GM19240 (cell line): ENCODE data around the gene MRPL19.
"Not testable (repeated sequence)": the region's sequence is repeated elsewhere in the genome, so short reads cannot be mapped to it uniquely, and the experiment has no call there.

Experiments used
- DNase-seq: peaks from one replicate; pipeline ENCODE4 v3.0.0; 2011; ENCODE audit warnings: low spot score; ENCODE audit not compliant: insufficient read length

MRPL19 gene

DNA sequence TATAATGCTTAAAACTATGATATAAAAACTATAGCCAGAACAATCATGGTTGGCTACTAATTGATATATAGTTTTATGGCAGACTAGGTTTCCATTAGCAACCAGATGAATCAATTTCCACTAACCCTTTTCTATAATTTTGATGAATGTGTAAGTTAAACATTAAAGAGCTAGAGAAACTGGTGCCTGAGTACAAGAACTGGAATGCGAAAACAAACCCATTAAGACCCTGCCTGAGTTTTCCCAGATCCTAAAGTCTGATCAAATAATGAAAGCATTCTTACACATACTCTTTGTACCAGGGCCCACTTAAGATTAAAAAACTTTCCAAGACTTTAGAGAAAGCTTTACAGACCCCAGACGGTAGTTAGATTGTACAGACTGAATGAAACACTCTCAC lies 21.3 kb downstream of the MRPL19 start:
- DNase-seq = no peak

DNA sequence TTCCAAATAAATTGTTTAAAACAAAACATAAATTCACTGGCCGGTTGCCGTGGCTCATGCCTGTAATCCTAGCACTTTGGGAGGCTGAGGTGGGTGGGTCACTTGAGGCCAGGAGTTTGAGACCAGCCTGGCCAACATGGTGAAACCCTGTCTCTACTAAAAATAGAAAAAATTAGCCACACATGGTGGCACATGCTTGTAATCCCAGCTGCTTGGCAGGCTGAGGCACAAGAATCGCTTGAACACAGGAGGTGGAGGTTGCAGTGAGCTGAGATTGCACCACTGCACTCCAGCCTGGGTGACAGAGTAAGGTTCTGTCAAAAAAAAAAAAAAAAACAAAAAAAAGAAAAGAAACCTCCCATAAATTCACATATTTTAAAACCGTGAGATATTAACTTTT lies 28.8 kb downstream of the MRPL19 start:
- DNase-seq = not testable (repeated sequence)

DNA sequence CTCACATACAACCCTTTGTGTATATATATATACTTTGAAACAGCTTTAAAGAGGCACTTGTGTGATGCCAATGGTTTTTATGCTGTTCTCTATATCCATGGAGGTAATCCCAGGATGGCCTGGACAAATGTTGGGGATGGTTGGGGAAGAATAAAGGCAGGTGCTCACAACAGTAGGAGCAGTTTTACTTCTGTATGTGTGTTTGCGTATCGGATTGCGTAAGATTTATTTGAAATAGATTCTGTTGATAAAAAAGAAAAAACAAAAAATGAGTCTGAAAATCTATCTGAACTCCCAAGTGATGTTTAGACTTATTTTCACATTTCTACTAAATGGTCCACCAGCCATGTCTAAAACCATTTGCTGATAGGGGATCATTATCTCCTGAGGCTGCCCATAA lies 29.3 kb downstream of the MRPL19 start:
- no peak for DNase-seq

GRCh38 chr2:75676464-75676863 lies 29.9 kb downstream of the MRPL19 start:
- no peak for DNase-seq

DNA sequence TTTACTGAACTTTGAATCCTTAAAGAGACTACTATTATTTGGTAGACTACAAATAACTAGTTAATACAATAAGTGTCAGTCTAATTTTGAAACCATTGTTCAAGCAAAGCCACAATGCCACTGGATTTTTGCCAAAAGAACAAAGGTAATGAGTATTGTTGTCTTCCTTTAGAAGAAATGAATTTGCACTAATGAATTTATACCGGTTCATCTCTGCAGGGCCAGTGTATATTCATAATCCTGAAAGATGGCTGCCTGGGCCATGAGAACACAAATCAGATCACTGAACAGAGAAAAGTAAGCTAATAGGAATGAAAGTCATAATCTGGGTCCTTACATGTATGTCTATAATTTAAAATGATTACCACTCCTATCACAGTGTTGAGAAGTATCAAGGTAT lies 33.0 kb downstream of the MRPL19 start:
- DNase-seq = no peak

DNA sequence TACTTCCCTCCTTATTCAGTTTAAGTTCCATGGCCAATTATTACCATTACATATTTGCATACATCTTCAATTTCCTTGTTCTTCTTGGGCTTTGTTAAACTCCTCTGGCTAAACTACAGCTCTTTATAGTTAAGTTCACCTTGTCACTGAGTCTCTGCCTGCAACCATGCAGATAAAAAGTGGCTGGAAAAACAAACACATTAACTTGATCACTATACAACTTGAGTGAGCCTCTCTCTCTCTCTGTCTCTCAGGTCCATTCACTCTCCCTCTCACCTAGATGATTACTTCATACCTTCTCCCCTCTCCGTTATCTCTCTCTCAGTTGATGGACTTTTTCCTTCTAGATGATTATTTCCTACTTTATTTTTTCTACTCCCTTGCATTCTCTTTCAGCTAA lies 33.8 kb downstream of the MRPL19 start:
- DNase-seq = no peak

DNA sequence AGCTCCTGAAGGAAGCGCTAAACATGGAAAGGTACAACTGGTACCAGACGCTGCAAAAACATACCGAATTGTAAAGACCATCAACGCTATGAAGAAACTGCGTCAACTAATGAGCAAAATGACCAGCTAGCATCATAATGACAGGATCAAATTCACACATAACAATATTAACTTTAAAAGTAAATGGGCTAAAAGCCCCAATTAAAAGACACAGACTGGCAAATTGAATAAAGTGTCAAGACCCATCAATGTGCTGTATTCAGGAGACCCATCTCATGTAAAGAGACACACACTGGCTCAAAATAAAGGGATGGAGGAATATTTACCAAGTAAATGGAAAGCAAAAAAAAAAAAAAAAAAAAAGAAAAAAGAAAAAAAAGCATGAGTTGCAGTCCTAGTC lies 36.8 kb downstream of the MRPL19 start:
- not testable (repeated sequence) for DNase-seq

- DNase-seq = no peak
Observed at GRCh38 chr2:75688196-75688595, 41.6 kb downstream of the MRPL19 start.

DNA sequence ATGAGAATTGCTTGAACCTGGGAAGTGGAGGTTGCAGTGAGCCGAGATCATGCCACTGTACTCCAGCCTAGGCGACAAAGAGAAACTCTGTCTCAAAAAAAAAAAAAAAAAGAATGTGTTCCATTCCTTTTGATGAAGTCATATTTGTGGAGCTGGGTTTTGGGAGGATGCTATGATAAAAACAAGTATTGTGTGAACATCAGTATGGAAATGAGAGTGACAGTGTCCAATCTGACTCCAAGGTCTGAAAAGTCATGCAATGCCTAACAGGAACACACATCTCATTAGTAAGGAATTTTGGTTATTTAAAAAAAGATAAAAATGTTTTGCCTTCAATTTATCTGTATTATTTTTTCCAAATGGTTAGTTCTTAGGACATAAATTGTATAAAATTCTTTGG lies 52.3 kb downstream of the MRPL19 start:
- no peak for DNase-seq

DNA sequence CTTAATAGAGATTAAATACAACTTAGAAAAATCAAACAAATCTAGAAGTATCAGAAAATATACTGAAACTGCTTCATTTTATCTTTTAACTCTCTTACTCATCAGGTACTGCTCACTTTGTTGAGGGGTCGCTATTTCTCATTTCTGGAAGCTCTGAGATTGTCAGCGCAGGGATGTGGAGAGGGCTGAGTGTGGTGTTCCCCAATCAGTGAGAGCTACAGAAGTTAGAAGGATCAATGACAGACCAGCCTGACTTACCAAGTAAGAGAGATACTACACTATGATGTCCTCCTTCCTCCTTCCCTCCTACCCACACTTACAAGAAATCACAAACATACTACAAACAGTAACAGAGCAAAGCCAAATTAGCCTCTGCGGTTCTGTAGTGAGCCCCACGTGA lies 56.0 kb downstream of the MRPL19 start:
- no peak for DNase-seq

DNA sequence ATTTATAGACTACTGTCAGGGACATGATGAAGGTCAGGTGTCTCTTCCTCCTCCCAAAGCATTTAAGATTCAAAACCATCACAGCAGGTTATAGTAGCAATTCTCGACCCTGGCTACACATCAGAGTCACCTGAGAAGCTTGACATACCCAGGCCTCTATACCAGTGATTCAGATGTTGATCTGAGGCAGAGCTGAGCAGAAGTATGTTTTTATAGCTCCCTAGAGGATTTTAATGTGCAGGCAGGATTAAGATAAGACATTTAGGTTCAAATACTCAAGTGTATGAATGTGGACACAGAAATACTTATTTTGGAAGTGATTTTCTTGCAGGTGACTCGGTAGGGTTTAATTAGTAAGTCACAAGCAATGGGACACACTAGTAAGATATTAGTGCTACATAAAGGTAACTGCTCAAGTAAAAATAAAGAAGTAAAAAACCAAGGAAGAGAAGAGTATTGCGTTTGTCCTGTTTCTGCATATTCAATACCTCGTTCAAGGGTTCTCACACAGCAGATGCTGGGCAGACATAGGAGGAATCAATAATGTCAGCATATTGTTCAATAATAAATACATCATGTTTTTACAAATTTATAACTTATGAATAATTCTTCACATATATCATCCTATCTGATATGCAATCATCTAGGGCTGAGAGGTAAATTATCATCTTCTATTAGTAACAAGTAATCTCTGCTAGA lies 57.2 kb downstream of the MRPL19 start:
- DNase-seq = no peak

GRCh38 chr2:75705921-75706320 lies 59.3 kb downstream of the MRPL19 start:
- DNase-seq = no peak

DNA sequence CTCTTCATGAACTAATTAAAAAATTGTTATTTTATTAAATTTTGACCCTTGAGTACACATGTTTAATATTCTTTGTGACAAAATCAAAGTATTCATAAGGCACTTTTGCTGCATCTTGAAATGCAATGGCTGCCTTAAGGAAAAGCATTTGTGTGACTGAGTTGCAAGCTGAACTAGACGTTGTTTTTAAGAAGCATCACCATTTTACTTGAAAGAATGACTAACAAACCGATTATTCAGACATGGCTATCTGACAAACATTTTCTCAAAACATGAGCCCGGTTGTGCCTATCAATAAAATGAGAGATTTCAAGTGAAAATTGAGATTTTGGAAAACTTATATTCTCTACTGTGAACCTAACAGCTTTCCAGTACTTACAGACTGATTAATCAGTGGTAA lies 61.3 kb downstream of the MRPL19 start:
- no peak for DNase-seq

- DNase-seq = no peak
Observed at GRCh38 chr2:75709297-75709696, 62.7 kb downstream of the MRPL19 start.

- no peak for DNase-seq
Observed at GRCh38 chr2:75710220-75710576, 63.6 kb downstream of the MRPL19 start.

GRCh38 chr2:75710577-75711253 lies 64.1 kb downstream of the MRPL19 start, which contains the start of gene GCFC2:
TSS of gene GCFC2 (minus strand) at chr2:75710915. CDS start at chr2:75710855, 60 bp downstream.
- peak; percentile 65 for DNase-seq

GRCh38 chr2:75711590-75711989 lies 65.0 kb downstream of the MRPL19 start:
- not testable (repeated sequence) for DNase-seq

- DNase-seq = no peak
Observed at GRCh38 chr2:75716406-75716805, 69.8 kb downstream of the MRPL19 start.

GRCh38 chr2:75719616-75720015 lies 73.0 kb downstream of the MRPL19 start:
- no peak for DNase-seq

DNA sequence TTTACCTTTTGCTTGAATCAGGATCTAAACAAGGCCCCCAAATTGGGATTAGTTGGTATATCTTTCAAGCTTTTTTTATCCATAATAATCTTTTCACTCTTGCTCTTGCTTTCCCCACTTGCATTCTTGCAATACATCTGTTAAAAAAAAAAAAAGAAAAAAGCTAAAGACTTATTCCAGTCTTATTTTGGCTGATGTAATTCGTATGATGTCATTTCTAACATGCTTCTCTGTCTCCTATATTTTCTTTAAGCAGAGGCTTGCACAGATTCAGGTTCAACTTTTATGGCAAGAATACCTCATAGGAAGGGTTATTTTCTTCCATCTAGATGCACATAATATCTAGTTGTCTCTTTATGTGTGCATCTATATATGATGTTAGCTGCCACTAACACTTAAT lies 73.9 kb downstream of the MRPL19 start:
- no peak for DNase-seq

DNA sequence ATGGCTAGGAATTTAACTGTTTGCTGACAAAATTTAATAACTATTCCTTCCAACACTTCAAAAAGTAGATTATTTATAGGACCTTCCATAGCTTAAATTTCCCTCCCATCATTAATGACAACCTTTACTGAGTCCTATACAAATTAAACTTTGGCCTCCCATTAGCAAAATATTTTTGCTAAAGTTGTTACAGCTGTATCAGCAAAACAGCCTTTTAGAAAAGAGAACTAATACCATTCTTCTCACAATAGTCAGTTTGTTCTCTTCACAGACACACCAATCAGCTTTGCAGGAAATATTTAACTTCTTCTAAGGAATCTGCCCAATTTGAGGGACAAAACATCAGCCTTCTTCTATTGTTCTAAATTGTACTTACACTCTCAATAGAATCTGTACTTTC lies 76.1 kb downstream of the MRPL19 start:
- DNase-seq = no peak

GRCh38 chr2:75728614-75729419 lies 82.2 kb downstream of the MRPL19 start:
- DNase-seq = no peak
